Measurements from ENCODE around the gene IRAK4.
"Not testable (repeated sequence)": the region's sequence is repeated elsewhere in the genome, so short reads cannot be mapped to it uniquely, and the experiment has no call there.

Gene IRAK4

DNA sequence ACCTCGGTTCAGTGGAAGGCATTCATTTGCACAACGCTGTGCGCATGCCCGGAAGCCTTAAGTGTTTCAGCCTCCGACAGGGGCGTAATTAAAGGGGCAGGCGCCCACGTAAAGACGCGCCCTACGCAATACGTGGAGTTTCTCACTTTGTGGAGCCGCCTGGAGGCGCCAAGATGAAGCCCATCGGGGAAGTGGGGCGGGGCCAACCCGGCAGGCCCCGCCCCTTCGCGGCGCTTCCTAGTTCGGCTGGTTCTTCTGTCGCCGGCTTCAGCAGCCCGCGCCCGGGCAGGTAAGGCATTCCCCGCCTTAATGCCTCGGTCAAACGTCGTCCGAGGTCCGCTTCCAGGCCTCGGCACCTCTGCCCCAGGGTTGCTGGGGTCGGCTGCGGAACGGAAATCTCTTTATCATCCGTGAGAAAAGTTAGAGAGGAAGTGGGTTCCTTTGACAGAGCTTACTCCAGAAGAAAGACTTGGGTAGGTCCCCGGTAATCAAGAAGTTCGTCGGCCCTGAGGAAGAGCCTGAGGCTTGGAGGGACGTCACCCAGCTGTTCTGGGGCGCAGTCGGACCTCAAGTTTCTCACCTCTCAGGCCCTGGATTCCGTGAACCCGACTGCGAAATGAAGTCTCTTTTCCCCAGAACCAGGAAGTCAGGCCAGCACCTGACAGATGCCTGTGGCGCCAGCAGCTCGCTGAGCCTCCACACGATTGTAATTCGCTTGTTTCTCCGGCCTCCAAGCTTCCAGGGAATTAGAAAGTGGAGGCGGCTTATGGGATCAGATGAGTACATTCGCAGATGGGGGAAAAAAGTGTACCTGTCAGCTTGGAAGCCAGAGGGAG lies at the start of gene IRAK4, which contains the start of gene PUS7L:
IRAK4 (plus strand) TSS at position 224 of the 836 bp plus-strand sequence. CDS start 9,161 bp downstream, outside the sequence.
PUS7L (minus strand) TSS at position 63 of the 836 bp plus-strand sequence. CDS start 3,545 bp downstream, outside the sequence.
- peak; percentile 25 to 96 (median 90) for DNase-seq

DNA sequence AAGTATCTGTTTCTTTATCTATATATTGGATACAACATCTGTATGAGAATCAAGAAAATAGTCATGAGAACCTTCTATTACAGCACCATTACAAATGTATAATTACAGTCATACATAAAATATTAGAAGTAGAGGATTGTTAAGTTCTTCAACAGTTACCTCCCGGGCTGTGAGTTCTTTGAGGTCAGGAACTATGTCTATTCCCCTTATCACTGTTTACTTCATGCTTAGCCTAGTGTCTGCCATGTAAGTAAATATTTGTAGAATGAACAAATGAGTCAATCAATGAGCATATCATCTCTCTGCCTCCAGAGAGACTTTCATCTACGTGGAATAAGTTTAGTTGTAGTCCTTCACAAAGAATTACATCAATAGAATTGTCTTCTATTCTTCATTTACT lies 47.4 kb upstream of the IRAK4 start:
- no peak for DNase-seq

DNA sequence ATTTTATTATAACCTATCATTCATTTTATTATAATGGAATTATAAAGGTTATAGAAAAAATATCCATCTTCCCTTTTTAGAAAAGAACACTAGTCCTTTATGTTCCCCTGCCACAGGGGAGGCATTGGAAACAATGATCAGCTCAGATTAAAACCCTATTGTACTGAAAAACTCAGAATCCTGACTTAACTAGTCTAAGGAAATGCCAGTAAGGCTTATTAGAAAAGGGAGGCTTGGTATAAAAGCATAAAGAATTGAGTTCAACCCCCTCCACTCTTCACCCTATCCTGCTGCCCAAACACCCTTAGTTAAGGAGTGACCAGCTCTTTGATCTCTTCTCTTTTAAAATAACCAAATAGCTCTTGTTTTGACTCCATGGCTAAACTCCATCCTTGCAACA lies 36.1 kb upstream of the IRAK4 start:
- DNase-seq: no peak

GRCh38 chr12:43723134-43723533 lies 35.6 kb upstream of the IRAK4 start:
- DNase-seq: no peak

DNA sequence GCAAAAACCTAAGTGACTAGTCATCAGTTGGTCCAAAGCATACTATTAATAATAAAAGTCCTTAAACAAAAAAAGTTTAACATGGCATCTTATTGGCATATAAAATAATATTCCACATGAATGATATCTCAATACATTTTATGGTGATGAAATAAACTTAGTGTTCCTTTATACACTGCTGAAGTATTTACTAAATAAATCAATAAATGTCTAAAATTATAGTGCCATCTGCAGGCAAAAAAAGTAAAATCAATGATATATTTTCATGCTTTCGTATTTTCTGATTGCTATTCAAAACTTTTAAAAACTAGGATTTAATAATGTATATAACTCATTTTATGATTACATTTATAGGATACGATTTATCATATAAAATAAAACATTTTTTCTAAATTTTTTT lies 30.6 kb upstream of the IRAK4 start:
- no peak for DNase-seq

DNA sequence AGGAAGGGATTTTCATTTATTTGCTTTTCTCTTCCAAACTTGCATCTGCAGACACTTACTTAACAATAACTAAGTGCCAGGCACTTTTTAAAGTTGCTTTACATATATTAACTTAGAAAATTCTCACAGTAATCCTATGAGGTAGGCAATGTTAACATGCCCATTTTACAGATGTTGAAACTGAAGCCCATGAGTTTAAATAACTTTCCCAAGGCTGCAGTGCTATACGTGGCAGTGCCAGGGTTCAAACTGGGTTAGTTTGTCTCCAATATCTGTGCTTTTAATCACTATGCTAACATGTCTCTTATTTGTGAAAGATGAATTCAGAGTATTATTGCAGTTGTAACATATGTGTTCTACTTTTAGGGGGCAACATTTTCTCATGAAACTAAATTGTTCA lies 30.1 kb upstream of the IRAK4 start:
- DNase-seq: no peak

DNA sequence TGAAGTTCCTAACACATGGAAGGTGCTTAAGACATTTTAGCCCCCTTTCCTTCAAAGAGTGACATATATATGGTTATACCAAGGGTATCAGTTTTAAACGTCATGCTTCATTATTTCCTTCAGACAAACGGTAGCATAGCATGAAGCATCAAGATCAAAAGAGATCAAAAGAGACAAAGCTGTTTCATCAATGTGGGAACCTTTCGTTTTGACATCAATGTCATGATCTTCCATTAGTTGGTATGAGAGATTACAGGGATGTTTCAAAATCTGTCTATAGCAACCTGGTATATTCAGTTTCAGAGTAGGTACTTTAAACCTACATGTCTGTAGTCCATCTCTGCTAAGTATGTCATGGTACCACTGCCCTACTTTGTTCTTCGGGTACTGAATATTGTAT lies 28.5 kb upstream of the IRAK4 start:
- no peak for DNase-seq

DNA sequence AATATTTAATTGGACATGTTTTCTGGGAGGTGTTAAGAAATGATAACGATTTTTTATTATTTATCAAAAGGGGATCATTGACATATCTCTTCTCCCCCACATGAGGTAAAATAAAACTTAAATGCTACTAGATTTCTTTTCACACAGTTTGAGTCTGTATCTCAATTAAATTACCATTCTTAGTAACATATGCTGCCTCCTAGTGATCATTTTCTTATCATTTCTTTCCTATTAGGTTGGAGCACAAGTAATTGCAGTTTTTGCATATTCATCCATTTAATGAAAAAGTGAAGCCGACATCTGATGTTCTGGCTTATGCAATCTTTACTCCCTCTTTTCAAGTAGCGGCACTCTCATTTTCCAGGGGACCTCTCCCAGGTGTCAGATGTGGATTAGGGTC lies 25.1 kb upstream of the IRAK4 start:
- DNase-seq: no peak

DNA sequence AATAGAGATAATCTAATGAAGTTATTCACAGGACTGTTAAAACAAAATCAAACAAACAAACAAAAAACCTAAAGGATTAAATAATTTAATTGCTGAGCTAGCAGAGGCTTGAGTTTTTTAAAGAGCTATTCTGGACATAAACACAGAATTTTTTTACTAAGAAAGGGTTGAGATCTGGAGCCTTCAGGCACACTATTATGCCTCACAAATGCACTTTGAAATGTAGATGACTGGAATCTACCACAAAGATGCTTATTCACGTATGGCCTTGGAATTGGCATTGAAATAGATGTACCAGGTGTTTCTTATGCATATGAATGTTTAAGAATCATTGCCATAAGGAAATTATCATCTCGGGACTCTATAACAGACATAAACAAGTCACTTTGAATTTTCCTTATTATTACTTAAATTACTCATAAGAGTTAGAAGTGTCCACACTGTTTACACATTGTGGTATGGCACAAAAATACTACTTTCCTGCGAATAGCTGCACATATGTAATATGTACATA lies 21.8 kb upstream of the IRAK4 start:
- DNase-seq: no peak

- no peak for DNase-seq
These were observed 21.1 kb upstream of the IRAK4 start for GRCh38 chr12:43737646-43738045.

- no peak for DNase-seq
These were observed 18.1 kb upstream of the IRAK4 start for GRCh38 chr12:43740511-43741100.

GRCh38 chr12:43742106-43742505 lies 16.6 kb upstream of the IRAK4 start:
- no peak for DNase-seq

GRCh38 chr12:43744826-43745225 lies 13.9 kb upstream of the IRAK4 start:
- DNase-seq: no peak

DNA sequence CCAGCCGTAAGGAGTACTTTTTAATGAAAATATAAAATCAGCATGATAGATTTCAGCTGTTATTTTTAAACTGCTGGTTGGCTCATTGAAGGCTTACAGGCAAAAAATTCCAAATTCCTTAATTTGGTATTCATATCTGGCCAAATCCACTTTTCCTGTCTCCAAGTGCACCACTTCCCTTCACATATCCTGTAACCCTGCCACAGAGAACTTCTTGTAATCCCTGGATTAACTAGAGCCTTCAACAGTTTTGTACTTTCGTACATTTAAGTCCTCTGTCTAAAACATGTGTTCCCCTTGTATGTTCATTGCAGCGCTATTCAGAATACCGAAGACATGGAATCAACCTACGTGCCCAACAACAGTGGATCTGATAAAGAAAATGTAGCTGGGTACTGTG lies 9.7 kb upstream of the IRAK4 start:
- DNase-seq: no peak

- no peak for DNase-seq
These were observed 7.9 kb upstream of the IRAK4 start for GRCh38 chr12:43750814-43751213.

GRCh38 chr12:43751360-43751759 lies 7.4 kb upstream of the IRAK4 start:
- not testable (repeated sequence) for DNase-seq

DNA sequence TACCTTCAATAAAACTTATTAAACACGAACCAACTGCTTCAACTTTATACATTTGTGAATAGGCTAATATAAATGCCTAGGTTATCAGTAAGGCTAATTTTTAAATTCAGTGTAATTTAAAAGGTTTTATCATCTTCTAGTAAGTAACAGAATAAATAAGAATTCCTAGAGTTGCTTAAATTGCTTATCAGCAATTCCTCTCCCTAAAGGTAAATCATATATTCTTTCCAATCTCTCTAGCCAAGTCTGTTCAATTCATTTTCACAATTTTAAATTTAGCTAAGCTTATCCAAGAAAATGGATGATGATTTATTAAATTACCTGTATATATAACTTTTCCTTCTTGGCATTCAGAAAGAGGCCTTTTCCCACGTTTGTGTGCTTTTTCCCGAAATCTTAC lies 4.7 kb upstream of the IRAK4 start:
- DNase-seq: no peak

- peak in 27 of 58 donors; percentile 19 to 76 (median 42) for DNase-seq
These were observed 464 bp upstream of the IRAK4 start for GRCh38 chr12:43758247-43758727.

GRCh38 chr12:43760396-43760795 lies 1.6 kb downstream of the IRAK4 start:
- DNase-seq: no peak

- DNase-seq: no peak
These were observed 2.7 kb downstream of the IRAK4 start for GRCh38 chr12:43761500-43761899.

DNA sequence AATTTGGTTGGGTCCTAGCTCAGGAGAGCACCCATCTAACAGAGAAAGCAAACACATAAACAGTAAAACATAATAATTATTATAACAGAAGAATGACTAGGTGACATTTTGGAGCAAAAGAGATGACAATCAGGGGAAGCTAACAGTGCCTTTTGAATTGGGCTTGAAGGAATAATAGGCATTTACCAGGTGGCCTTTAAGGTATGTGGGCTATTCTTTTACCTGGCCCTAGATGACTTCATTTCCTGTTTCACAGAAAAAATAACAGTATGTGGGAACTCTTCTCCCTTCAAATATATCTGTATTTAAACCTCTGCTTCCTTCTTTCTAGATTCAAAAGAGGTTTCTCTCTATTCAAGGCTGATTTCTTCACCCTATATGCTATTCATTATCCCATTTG lies 3.8 kb downstream of the IRAK4 start:
- no peak for DNase-seq

- DNase-seq: no peak
These were observed 5.0 kb downstream of the IRAK4 start for GRCh38 chr12:43763769-43764168.

GRCh38 chr12:43764528-43764927 lies 5.8 kb downstream of the IRAK4 start:
- no peak for DNase-seq
